Activated naive CD4-positive, alpha-beta T cell treated with anti-CD3 and anti-CD28 coated beads, Interleukin-2, amount 50 U/mL, for 24 hours (primary cell): ENCODE results near the gene SHISA4.

Experiments used
- H3K27ac Mint-ChIP-seq: one replicate; pipeline ENCODE4 v1.8.0; 2021; ENCODE audit warnings: mild to moderate bottlenecking, mixed read lengths
- H3K27me3 Mint-ChIP-seq: one replicate; pipeline ENCODE4 v1.8.0; 2021; ENCODE audit warnings: mixed read lengths
- H3K36me3 Mint-ChIP-seq: one replicate; pipeline ENCODE4 v1.8.0; 2021; ENCODE audit warnings: mixed read lengths
- H3K4me1 Mint-ChIP-seq: one replicate; pipeline ENCODE4 v1.8.0; 2021; ENCODE audit warnings: mixed read lengths
- H3K4me3 Mint-ChIP-seq: one replicate; pipeline ENCODE4 v1.8.0; 2021; ENCODE audit warnings: mild to moderate bottlenecking, mixed read lengths
- H3K9me3 Mint-ChIP-seq: one replicate; pipeline ENCODE4 v1.8.0; 2021; ENCODE audit warnings: mixed read lengths

The SHISA4 gene

GRCh38 chr1:201902198-201902597, 13.5 kb downstream of the SHISA4 start:
- no peaks in the 10 kb centered on the region for H3K36me3 Mint-ChIP-seq
- H3K4me3 Mint-ChIP-seq = no peak overlapping the region
- H3K9me3 Mint-ChIP-seq = no peaks in the 10 kb centered on the region
- no peaks in the 10 kb centered on the region for H3K4me1 Mint-ChIP-seq
- H3K27me3 Mint-ChIP-seq = no peaks in the 10 kb centered on the region
- H3K27ac Mint-ChIP-seq = no peak overlapping the region

- Mint-ChIP-seq H3K4me3 (no peak overlapping the region), H3K9me3 (no peaks in the 10 kb centered on the region), H3K4me1 (no peaks in the 10 kb centered on the region), H3K36me3 (no peaks in the 10 kb centered on the region), H3K27me3 (no peaks in the 10 kb centered on the region), H3K27ac (no peak overlapping the region)
These were observed 14.4 kb downstream of the SHISA4 start for GRCh38 chr1:201903135-201903534.

GRCh38 chr1:201904579-201904978, 15.9 kb downstream of the SHISA4 start:
- H3K27ac Mint-ChIP-seq = no peak overlapping the region
- no peaks in the 10 kb centered on the region for H3K9me3 Mint-ChIP-seq
- H3K36me3 Mint-ChIP-seq = no peaks in the 10 kb centered on the region
- no peaks in the 10 kb centered on the region for H3K4me1 Mint-ChIP-seq
- no peak overlapping the region for H3K4me3 Mint-ChIP-seq
- H3K27me3 Mint-ChIP-seq = no peaks in the 10 kb centered on the region

GRCh38 chr1:201905234-201905890, 16.7 kb downstream of the SHISA4 start:
- Mint-ChIP-seq H3K4me1 (no peaks in the 10 kb centered on the region), H3K27me3 (no peaks in the 10 kb centered on the region), H3K4me3 (no peak overlapping the region), H3K36me3 (no peaks in the 10 kb centered on the region), H3K9me3 (no peaks in the 10 kb centered on the region), H3K27ac (no peak overlapping the region)

GRCh38 chr1:201906336-201906735, 17.6 kb downstream of the SHISA4 start:
- H3K27ac Mint-ChIP-seq = no peak overlapping the region
- H3K4me3 Mint-ChIP-seq = no peak overlapping the region
- H3K4me1 Mint-ChIP-seq = no peaks in the 10 kb centered on the region
- no peaks in the 10 kb centered on the region for H3K36me3 Mint-ChIP-seq
- no peaks in the 10 kb centered on the region for H3K9me3 Mint-ChIP-seq
- H3K27me3 Mint-ChIP-seq = no peaks in the 10 kb centered on the region

- Mint-ChIP-seq H3K4me1 (no peaks in the 10 kb centered on the region), H3K9me3 (no peaks in the 10 kb centered on the region), H3K27me3 (no peaks in the 10 kb centered on the region), H3K27ac (no peak overlapping the region), H3K4me3 (no peak overlapping the region), H3K36me3 (no peaks in the 10 kb centered on the region)
These were observed 18.9 kb downstream of the SHISA4 start for GRCh38 chr1:201907621-201908020.

GRCh38 chr1:201911826-201912571, 23.3 kb downstream of the SHISA4 start:
- H3K4me1 Mint-ChIP-seq = no peaks in the 10 kb centered on the region
- no peak overlapping the region for H3K4me3 Mint-ChIP-seq
- no peaks in the 10 kb centered on the region for H3K9me3 Mint-ChIP-seq
- H3K27ac Mint-ChIP-seq = no peak overlapping the region
- peaks cover 1% of the 10 kb centered on the region for H3K36me3 Mint-ChIP-seq
- H3K27me3 Mint-ChIP-seq = no peaks in the 10 kb centered on the region

- no peak overlapping the region for H3K4me3 Mint-ChIP-seq
- no peak overlapping the region for H3K27ac Mint-ChIP-seq
- H3K9me3 Mint-ChIP-seq = no peaks in the 10 kb centered on the region
- H3K36me3 Mint-ChIP-seq = peaks cover 1% of the 10 kb centered on the region
- no peaks in the 10 kb centered on the region for H3K4me1 Mint-ChIP-seq
- H3K27me3 Mint-ChIP-seq = no peaks in the 10 kb centered on the region
These were observed 24.1 kb downstream of the SHISA4 start for GRCh38 chr1:201912832-201913231.

GRCh38 chr1:201914456-201915235, 25.9 kb downstream of the SHISA4 start:
- no peaks in the 10 kb centered on the region for H3K27me3 Mint-ChIP-seq
- no peak overlapping the region for H3K27ac Mint-ChIP-seq
- peaks cover 1% of the 10 kb centered on the region for H3K36me3 Mint-ChIP-seq
- no peak overlapping the region for H3K4me3 Mint-ChIP-seq
- no peaks in the 10 kb centered on the region for H3K4me1 Mint-ChIP-seq
- no peaks in the 10 kb centered on the region for H3K9me3 Mint-ChIP-seq

GRCh38 chr1:201916649-201917249, 28.1 kb downstream of the SHISA4 start:
- Mint-ChIP-seq H3K9me3 (no peaks in the 10 kb centered on the region), H3K4me1 (no peaks in the 10 kb centered on the region), H3K4me3 (no peak overlapping the region), H3K36me3 (peaks cover 1% of the 10 kb centered on the region), H3K27ac (no peak overlapping the region), H3K27me3 (peaks cover 3% of the 10 kb centered on the region)

GRCh38 chr1:201917362-201918033, 28.8 kb downstream of the SHISA4 start:
- Mint-ChIP-seq H3K36me3 (peaks cover 1% of the 10 kb centered on the region), H3K9me3 (no peaks in the 10 kb centered on the region), H3K27ac (no peak overlapping the region), H3K27me3 (peaks cover 3% of the 10 kb centered on the region), H3K4me1 (no peaks in the 10 kb centered on the region), H3K4me3 (no peak overlapping the region)

- H3K4me3 Mint-ChIP-seq = no peak overlapping the region
- peaks cover 3% of the 10 kb centered on the region for H3K27me3 Mint-ChIP-seq
- H3K9me3 Mint-ChIP-seq = no peaks in the 10 kb centered on the region
- H3K36me3 Mint-ChIP-seq = peaks cover 1% of the 10 kb centered on the region
- no peaks in the 10 kb centered on the region for H3K4me1 Mint-ChIP-seq
- H3K27ac Mint-ChIP-seq = no peak overlapping the region
These were observed 29.6 kb downstream of the SHISA4 start for GRCh38 chr1:201918343-201918742.

- Mint-ChIP-seq H3K27me3 (peaks cover 5% of the 10 kb centered on the region), H3K9me3 (no peaks in the 10 kb centered on the region), H3K27ac (no peak overlapping the region), H3K4me1 (no peaks in the 10 kb centered on the region), H3K36me3 (no peaks in the 10 kb centered on the region), H3K4me3 (no peak overlapping the region)
These were observed 33.4 kb downstream of the SHISA4 start for GRCh38 chr1:201921952-201922558.

- peaks cover 5% of the 10 kb centered on the region for H3K27me3 Mint-ChIP-seq
- no peak overlapping the region for H3K27ac Mint-ChIP-seq
- no peaks in the 10 kb centered on the region for H3K4me1 Mint-ChIP-seq
- no peaks in the 10 kb centered on the region for H3K9me3 Mint-ChIP-seq
- no peak overlapping the region for H3K4me3 Mint-ChIP-seq
- H3K36me3 Mint-ChIP-seq = no peaks in the 10 kb centered on the region
These were observed 36.5 kb downstream of the SHISA4 start for GRCh38 chr1:201925301-201925567.

- Mint-ChIP-seq H3K4me3 (no peak overlapping the region), H3K27me3 (peaks cover 3% of the 10 kb centered on the region), H3K36me3 (no peaks in the 10 kb centered on the region)
These were observed 37.4 kb downstream of the SHISA4 start for GRCh38 chr1:201925981-201926645.

More at GRCh38 chr1:201925981-201926645, 37.4 kb downstream of the SHISA4 start:
- H3K4me1 Mint-ChIP-seq = no peaks in the 10 kb centered on the region
- no peak overlapping the region for H3K27ac Mint-ChIP-seq
- H3K9me3 Mint-ChIP-seq = no peaks in the 10 kb centered on the region
